ENCODE measurements around the gene MMP17.
A peak's percentile ranks its signal among the peaks of the same experiment; 100 is the strongest.
"Not testable (repeated sequence)": the region's sequence is repeated elsewhere in the genome, so short reads cannot be mapped to it uniquely, and the experiment has no call there.

The MMP17 gene

GRCh38 chr12:131865180-131865875 lies 37.1 kb downstream of the MMP17 start:
- DNase-seq (ENCODE audit: low read depth) = no peak

DNA sequence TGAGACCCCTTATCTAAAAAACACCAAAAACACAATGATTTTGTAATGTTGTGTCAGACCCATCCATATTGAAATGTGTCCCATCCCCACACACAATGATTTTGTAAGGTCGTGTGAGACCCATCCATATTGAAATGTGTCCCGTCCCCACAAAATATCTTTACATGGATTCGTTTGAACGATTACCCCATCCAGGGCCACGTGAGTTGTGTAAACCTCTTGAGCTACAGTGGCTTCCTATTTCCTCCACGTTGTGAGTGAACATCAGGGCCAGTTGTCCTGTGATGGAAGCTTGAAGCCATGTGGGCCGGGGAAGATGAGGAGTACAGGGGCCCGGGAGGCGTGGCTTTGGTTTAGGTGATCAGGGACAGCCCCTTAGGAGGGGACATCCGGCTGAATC lies 39.3 kb downstream of the MMP17 start:
- no peak for DNase-seq (ENCODE audit: low read depth)

DNA sequence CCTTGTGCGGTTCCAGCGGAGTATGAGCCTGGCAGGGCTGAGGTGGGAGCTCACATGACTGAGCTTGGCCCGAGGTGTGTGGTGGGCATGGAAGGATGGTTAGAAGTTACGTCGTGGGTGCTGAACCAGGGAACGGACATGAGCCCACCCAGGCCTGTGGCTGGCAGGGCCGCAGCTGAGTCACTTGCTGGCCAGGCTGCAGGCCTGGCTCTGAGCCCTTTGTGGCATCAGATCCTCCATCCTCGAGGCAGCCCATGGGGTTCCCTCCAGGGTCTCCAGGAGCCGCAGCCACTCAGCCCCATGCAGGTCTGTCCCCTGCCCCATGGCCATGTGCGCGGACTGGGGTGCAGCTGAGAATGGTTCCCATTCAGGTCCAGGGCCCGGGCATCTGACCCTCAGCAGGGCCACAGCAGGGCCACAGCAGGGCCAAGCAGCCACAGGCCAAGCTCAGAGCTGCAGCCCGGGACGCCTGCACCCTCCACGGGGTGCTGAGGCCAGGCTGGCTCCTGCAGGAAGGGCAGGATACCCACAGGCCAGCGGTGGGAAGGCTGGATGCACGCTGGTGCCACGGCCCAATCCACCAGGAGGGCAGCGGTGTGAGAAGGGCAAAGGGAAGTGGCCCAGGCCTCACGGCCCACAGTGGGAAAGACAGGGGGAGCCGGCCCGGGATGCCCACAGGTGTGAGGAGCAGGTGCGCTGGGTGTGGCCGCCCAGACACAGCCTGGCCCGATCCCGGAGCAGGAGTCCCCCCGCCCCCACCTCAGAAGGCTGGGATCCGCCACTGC lies 39.9 kb downstream of the MMP17 start:
- DNase-seq (ENCODE audit: low read depth) = no peak

- DNase-seq (ENCODE audit: low read depth) = no peak
Measured at GRCh38 chr12:131869871-131870418, 41.8 kb downstream of the MMP17 start.

DNA sequence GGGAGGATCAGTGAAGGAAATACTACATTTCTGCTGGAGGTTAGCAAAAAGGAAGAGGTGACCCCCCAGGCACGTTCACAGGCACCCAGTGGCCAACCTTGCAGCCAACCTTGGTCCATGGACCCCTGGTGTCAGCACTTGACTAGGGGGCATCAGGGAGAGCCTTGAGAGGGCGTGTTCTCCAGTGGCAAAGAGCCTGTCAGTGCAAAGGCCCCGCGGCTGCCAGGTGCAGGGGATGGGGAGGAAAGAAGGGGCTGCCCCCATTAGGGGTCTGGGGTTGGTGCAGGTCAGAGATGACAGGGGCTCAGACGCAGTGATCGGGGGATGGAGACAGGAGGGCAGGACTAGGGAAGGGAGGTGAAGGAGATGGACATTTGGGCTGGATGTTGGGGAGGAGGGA lies 43.5 kb downstream of the MMP17 start:
- DNase-seq (ENCODE audit: low read depth) = no peak

- DNase-seq (ENCODE audit: low read depth) = no peak
Measured at GRCh38 chr12:131872154-131873051, 44.2 kb downstream of the MMP17 start.

GRCh38 chr12:131873293-131873692 lies 45.1 kb downstream of the MMP17 start:
- no peak for DNase-seq (ENCODE audit: low read depth)

DNA sequence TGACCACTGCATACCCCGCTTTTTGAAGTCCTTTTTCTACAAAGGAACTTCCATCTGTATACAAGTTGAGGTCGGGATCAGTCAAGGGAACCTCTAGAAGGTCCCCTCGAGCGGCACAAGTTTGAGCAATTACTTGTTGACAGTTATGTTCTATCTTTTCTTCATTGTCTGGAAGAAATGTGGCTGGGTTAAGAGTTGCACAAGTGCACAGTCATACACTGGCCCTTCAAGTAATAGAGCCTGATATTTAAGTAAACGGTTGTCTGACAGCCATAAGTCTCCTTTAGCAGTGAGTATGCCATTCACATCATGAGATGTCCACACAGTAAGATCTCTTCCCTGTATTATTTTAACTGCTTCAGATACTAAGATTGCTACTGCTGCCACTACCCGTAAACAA lies 46.8 kb downstream of the MMP17 start:
- not testable (repeated sequence) for DNase-seq (ENCODE audit: low read depth)

GRCh38 chr12:131877216-131877615 lies 49.0 kb downstream of the MMP17 start:
- DNase-seq (ENCODE audit: low read depth) = not testable (repeated sequence)

- DNase-seq (ENCODE audit: low read depth) = not testable (repeated sequence)
Measured at GRCh38 chr12:131878436-131878835, 50.2 kb downstream of the MMP17 start.

- no peak for DNase-seq (ENCODE audit: low read depth)
Measured at GRCh38 chr12:131882804-131883520, 54.8 kb downstream of the MMP17 start.

DNA sequence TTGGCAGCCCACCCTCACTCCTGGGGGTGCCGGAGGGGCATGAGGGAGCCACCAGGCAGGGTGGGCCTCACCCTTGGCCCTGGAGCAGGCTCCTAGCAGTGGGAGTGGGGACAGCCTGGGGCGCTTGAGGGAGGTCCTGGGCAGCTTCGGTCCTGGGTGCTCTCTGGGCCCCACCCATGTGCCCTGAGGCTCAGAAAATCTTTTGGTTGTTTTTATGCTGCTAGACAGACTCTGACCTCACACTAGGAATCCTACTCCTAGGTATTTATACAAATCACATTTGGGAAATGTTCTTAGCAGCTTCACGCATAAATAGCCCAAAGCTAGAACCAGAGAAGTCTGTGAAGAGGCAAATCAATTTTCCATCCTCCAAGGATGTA lies 55.3 kb downstream of the MMP17 start:
- no peak for DNase-seq (ENCODE audit: low read depth)

DNA sequence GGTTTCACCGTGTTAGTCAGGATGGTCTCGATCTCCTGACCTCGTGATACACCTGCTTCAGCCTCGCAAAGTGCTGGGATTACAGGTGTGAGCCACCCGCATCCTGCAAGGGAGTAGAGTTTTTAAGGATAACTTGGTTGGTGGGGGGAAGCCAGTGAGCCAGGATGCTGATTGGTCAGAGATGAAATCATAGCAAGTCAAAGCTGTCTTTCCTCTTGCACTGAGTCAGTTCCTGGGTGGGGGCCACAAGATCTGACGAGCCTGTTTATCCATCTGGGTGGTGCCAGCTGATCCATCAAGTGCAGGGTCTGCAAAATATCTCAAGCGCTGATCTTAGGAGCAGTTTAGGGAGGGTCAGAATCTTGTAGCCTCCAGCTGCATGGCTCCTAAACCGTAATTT lies 56.9 kb downstream of the MMP17 start:
- DNase-seq (ENCODE audit: low read depth) = not testable (repeated sequence)

DNA sequence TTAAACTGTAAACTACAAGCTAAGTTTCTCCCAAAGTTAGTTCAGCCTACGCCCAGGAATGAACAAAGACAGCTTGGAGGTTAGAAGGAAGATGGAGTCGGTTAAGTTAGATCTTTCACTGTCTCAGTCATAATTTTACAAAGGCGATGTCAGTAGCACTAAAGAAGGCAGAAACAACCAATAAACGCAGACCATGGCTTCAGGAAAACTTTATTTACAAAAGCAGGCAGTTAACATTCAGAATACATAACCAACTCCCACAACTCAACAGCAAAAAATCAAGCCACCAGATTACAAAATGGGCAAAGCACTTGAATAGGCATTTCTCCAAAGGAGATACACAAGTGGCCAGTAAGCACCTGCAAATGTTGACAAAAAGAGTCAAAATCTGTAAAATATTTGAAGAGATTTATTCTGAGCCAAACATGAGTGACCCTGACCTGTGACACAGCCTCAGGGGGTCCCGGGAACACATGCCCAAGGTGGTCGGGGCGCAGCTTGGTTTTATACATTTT lies 57.4 kb downstream of the MMP17 start:
- DNase-seq (ENCODE audit: low read depth) = no peak

DNA sequence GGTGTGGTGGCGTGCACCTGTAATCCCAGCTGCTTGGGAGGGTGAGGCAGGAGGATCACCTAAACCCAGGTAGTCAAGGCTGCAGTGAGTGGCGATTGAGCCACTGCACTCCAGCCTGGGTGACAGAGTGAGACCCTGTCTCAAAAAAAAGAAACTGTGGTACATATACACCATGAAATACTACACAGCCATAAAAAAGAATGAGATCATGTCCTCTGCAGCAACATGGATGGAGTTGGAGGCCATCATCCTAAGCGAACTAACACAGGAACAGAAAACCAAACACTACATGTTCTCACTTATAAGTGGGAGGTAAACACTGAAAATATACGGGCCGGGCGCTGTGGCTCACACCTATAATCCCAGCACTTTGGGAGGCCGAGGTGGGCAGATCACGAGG lies 63.5 kb downstream of the MMP17 start:
- not testable (repeated sequence) for DNase-seq (ENCODE audit: low read depth)

DNA sequence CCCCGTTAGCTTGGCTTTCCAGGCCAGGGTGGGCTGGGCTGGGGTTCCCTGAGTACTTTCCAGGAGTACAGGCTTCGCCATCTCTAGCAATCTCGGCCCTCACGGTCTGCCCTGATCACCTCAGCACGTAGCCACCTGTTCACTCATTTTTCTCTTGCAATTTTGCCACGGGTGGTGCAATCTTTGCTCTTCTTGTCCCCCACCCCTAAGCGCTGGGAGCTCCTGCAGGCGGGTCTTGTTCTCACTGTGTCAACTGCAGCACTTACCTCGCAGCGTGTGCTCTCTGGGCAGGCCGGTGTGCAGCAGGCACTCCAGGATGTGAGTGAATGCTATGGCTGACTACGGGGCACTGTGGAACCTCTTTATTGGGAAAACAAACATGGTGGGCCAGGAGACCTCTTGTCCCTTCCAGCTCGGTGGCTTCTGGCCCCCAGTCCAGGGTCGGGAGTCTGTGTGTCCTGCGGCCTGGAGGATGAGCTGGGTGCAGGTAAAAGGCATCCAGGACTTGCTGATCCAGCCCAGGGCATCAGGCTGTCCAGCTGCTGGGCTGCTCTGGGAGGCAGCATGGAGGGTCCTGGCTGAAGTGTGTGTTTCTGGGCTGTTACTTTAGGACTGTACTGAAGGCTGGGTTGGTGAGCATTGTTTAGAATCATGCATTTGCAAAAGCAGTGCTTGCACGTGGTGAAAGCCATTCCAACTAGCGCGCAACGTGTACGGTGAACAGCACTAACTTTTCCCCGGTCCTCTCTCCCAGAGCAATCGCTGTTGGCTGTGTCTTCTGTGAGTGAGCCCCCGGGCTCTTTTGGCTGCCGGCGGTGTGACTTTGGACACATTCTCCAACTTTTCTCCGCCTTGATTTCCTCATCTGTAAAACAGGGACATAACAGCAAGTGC lies 64.8 kb downstream of the MMP17 start:
- DNase-seq (ENCODE audit: low read depth) = no peak

DNA sequence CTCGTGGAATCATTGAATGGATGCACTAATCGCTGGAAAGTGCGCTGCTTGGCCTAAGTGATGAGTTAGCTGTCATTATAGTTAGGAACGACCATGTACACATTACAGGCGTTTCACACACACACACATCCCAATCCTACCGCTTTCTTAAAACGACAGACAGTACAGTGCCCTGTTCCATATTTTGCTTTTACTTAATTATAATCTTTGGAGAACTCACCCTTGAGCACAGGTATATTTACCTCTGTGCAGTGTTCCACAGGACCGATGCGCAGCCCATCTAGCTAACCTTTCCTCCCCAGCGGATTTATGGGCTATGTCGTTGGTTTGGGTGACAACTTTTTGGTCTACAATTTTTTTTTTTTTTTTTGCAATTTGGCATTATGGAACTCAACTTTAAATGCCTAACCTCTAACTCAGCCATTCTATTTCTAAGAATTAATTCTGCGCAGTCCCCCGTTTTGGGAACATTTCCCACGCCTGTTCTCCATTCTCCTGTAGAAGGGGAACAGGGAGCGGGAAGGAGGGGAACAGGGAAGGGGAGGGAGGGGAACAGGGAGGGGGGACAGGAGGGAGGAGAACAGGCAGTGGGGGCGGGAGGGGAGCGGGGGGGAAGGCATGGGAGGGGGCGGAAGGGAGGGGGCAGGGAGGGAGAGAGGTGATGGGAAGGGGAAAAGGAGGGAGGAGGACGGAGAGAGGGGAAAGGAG lies 65.6 kb downstream of the MMP17 start:
- no peak for DNase-seq (ENCODE audit: low read depth)

GRCh38 chr12:131894313-131894860 lies 66.2 kb downstream of the MMP17 start, which contains the start of gene ULK1:
Gene ULK1 (plus strand): TSS chr12:131894622. CDS start chr12:131895002, 380 bp downstream.
- peak; percentile 91 for DNase-seq (ENCODE audit: low read depth)

GRCh38 chr12:131894981-131895639 lies 66.9 kb downstream of the MMP17 start:
- no peak for DNase-seq (ENCODE audit: low read depth)
